DOHH2 (cell line): ENCODE results near the gene FOXD2.

Experiments used
- CTCF ChIP-seq: fragments of 200-600 bp; sonication (generic); IDR thresholded peaks from one replicate; pipeline ENCODE4 v1.5.1; 2014; ENCODE audit warnings: antibody characterized with exemption, mild to moderate bottlenecking, low read depth, low read length; ENCODE audit not compliant: poor library complexity, severe bottlenecking
- EZH2phosphoT487 ChIP-seq: fragments of 200-600 bp; sonication (generic); IDR thresholded peaks from 2 replicates; pipeline ENCODE4 v1.6.1; 2017; ENCODE audit warnings: borderline replicate concordance, mild to moderate bottlenecking, antibody characterized with exemption, low read length, moderate library complexity, mixed read lengths

- no peak for TF ChIP-seq CTCF
- TF ChIP-seq EZH2phosphoT487: no peak
Observed at GRCh38 chr1:47436979-47437446, 831 bp upstream of the FOXD2 start.
